Breast epithelium (tissue), 4 donors: ENCODE measurements around the gene PLA2G12B. TPM values are rescaled to one million over a fixed set of nuclear protein-coding genes. Genes with fewer than 3 reads are reported as not detected.
"Not testable (repeated sequence)": the region's sequence is repeated elsewhere in the genome, so short reads cannot be mapped to it uniquely, and the experiment has no call there.

ENCODE experiments used
- DNase-seq, 2 donors: peaks; one replicate each; pipeline ENCODE4 v3.0.0-alpha.2; 2019; ENCODE audit warnings: low spot score in 2 of 2
- H3K27ac ChIP-seq, 2 donors: fragments of 200-600 bp; sonication (generic) in 1 of 2; one replicate each; pipeline ENCODE4 v1.5.1; 2016 to 2019; ENCODE audit warnings: mild to moderate bottlenecking in 1 of 2
- H3K27me3 ChIP-seq, 2 donors: fragments of 200-600 bp; sonication (generic) in 1 of 2; one replicate each; pipeline versions ENCODE4 v1.5.1 to v1.6.0; 2017 to 2019; ENCODE audit warnings: control low read depth in 1 of 2, mild to moderate bottlenecking in 1 of 2
- H3K36me3 ChIP-seq: fragments of 200-600 bp; one replicate; pipeline ENCODE4 v1.5.1; 2019
- H3K4me1 ChIP-seq, 2 donors: fragments of 200-600 bp; sonication (generic); one replicate each; pipeline ENCODE4 v1.5.1; 2016 to 2019; ENCODE audit warnings: control low read depth in 1 of 2
- H3K4me3 ChIP-seq, 3 donors: fragments of 200-600 bp; sonication (generic); 1 replicate in 2 of 3; 2 replicates in 1 of 3; pipeline ENCODE4 v1.5.1; 2016 to 2019; ENCODE audit warnings: mild to moderate bottlenecking in 3 of 3, moderate library complexity in 2 of 3
- H3K9me3 ChIP-seq, 2 donors: fragments of 200-600 bp; sonication (generic) in 1 of 2; one replicate each; pipeline ENCODE4 v1.5.1; 2016 to 2019; ENCODE audit warnings: control low read depth in 1 of 2
- POLR2A ChIP-seq: fragments of 450-650 bp; IDR thresholded peaks from one replicate; pipeline ENCODE4 v1.6.1; 2016; ENCODE audit warnings: antibody characterized with exemption, mild to moderate bottlenecking, moderate library complexity
- POLR2AphosphoS5 ChIP-seq, 3 donors: sonication (generic); formaldehyde crosslinking; IDR thresholded peaks; one replicate each; pipeline ENCODE4 v1.6.1; 2017; ENCODE audit warnings: antibody characterized with exemption in 3 of 3
- intact Hi-C: fragments of 100-400 bp; cut with DNase I; formaldehyde crosslinking; loops from one replicate; pipeline ENCODE4 v1.15.1; 2023; ENCODE audit warnings: low total_unique reads
- total RNA-seq, 3 donors: library from RNA; depleted of rRNA; stranded (reverse); fragments of >200 nt; gene quantifications; one replicate each; pipeline ENCODE4 v1.1.0, GENCODE V29; 2016
- TF ChIP-seq, protein P1 (sequence below), 3 donors: fragments of 450-650 bp; IDR thresholded peaks; one replicate each; pipeline ENCODE4 v1.5.1; 2016 to 2017; ENCODE audit warnings: antibody characterized with exemption in 3 of 3, mild to moderate bottlenecking in 3 of 3, moderate library complexity in 3 of 3

The PLA2G12B gene, protein sequence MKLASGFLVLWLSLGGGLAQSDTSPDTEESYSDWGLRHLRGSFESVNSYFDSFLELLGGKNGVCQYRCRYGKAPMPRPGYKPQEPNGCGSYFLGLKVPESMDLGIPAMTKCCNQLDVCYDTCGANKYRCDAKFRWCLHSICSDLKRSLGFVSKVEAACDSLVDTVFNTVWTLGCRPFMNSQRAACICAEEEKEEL
- not detected for total RNA-seq

DNA sequence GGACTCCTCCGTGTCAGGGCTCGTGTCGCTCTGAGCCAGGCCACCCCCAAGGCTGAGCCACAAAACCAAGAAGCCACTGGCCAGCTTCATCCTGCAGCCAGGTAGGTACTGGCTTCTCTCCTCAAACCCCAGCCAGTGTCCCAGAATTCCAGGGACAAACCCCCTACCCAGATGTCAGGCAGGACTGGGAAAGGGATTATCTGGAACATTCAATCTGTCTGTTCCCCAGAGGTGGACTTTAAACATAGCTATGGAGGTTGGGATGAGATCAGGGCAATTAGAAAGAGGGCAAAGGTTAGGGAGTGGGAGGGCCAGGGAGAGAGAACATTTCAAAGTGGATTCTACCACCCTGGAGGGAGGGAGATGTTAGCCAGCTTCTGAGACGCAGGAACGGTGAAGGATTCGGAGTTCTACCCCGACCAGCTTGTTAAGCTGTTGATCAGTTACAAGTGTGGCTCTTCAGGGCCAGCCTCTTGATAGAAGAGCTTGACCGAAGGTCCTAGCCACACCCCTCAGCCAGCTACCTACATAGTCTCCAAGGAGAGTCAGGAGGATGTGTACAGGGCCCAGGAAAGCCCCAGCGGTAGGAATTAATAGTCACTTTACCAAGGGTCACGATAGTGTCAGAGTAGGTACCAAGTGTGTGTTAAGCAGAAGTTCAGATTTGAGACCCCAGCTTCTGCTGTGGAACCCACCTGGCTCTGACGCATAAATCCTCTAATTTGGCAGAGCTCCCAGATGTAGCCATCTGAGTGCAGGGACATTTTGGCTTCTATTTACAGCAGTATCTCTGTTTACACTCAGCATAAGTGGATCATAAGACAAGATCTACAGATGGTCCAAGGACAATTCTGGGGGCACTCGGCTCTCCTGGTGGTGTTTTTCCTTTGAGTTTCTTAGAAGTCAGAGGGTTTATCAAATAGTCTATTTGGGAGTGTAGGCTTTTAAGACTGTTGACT is at the start of gene PLA2G12B:
Gene PLA2G12B (minus strand): TSS at position 211 of the 959 bp plus-strand sequence. CDS start 121 bp downstream, at position 90.
- no peaks in the 10 kb centered on the region for H3K27me3 ChIP-seq
- H3K36me3 ChIP-seq, result no peaks in the 10 kb centered on the region
- H3K4me1 ChIP-seq, result no peaks in the 10 kb centered on the region
- no peaks in the 10 kb centered on the region for H3K9me3 ChIP-seq
- intact Hi-C loops, result no loop called here
- no peak for TF ChIP-seq POLR2AphosphoS5 (IDR thresholded peaks at IDR 0.05)
- TF ChIP-seq, protein P1, sequence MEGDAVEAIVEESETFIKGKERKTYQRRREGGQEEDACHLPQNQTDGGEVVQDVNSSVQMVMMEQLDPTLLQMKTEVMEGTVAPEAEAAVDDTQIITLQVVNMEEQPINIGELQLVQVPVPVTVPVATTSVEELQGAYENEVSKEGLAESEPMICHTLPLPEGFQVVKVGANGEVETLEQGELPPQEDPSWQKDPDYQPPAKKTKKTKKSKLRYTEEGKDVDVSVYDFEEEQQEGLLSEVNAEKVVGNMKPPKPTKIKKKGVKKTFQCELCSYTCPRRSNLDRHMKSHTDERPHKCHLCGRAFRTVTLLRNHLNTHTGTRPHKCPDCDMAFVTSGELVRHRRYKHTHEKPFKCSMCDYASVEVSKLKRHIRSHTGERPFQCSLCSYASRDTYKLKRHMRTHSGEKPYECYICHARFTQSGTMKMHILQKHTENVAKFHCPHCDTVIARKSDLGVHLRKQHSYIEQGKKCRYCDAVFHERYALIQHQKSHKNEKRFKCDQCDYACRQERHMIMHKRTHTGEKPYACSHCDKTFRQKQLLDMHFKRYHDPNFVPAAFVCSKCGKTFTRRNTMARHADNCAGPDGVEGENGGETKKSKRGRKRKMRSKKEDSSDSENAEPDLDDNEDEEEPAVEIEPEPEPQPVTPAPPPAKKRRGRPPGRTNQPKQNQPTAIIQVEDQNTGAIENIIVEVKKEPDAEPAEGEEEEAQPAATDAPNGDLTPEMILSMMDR (IDR thresholded peaks at IDR 0.05), result no peak
- TF ChIP-seq POLR2A, result no peak
- no peak for DNase-seq
- no peak within 1 kb of the TSS for H3K4me3 ChIP-seq
- no peak within 1 kb of the TSS for H3K27ac ChIP-seq

DNA sequence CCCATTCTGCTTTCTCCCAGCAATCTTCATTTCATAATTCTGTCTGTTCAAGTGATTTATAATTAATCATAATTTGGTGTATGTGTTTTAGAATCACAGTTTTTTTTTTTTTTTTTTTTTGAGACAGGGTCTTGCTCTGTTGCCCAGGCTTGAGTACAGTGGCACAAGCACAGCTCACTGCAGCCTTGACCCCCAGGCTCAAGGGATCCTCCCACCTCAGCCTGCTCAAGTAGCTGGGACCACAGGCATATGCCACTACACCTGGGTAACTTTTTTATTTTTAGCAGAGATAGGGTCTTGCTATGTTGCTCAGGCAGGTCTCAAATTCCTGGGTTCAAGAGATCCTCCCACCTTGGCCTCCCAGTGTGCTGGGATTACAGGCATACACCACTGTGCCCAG is 49.2 kb upstream of the PLA2G12B start:
- Histone ChIP-seq H3K4me3 (no peak overlapping the region), H3K9me3 (no peaks in the 10 kb centered on the region), H3K36me3 (no peaks in the 10 kb centered on the region), H3K4me1 (no peaks in the 10 kb centered on the region), H3K27ac (no peak overlapping the region), H3K27me3 (no peaks in the 10 kb centered on the region)
- TF ChIP-seq, protein P1 (IDR thresholded peaks at IDR 0.05), result no peak
- TF ChIP-seq POLR2A, result no peak
- TF ChIP-seq POLR2AphosphoS5 (IDR thresholded peaks at IDR 0.05), result no peak
- DNase-seq, result no peak
- intact Hi-C loops, result no loop called here

DNA sequence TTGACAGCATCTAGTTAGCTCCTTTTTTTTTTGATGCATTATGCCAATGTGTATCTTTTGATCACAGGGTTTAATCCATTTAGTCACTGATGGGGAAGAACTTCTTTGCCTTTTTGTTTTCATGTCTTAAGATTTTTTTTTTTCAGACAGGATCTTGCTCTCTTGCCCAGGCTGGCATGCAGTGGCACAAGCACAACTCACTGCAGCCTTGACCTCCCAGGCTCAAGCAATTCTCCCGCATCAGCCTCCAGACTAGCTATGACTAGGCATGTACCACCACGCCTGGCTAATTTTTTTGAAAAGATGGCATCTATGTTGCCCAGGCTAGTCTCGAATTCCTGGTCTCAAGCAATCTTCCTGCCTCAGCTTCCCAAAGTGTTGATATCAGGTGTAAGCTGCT is 46.4 kb upstream of the PLA2G12B start:
- Histone ChIP-seq H3K9me3 (peaks cover 0 to 3% of the 10 kb centered on the region in 2 donors), H3K4me1 (no peaks in the 10 kb centered on the region)
- TF ChIP-seq, protein P1 (IDR thresholded peaks at IDR 0.05), result no peak
- TF ChIP-seq POLR2A, result no peak
- TF ChIP-seq POLR2AphosphoS5 (IDR thresholded peaks at IDR 0.05), result no peak

DNA sequence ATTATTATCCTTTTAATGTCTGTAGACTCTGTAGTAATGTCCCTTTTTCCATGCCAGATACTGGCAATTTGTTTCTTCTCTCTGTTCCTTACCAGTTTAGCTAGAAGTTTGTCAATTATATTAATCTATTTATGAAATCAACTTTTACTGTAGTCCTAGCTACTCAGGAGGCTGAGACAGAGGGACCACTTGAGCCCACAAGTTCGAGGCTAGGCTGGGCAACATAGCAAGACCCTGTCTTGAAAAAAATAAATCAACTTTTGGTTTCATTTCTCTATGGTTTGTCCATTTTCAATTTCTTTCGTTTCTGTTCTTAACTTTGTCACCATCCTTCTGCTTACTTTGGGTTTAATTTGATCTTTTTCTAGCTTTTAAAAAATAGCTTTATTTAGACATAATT is 42.5 kb upstream of the PLA2G12B start:
- DNase-seq, result no peak
- intact Hi-C loops, result no loop called here

More for the DNA sequence above, 46.4 kb upstream of the PLA2G12B start:
- no peak overlapping the region for H3K4me3 ChIP-seq
- no peaks in the 10 kb centered on the region for H3K36me3 ChIP-seq
- H3K27me3 ChIP-seq, result no peaks in the 10 kb centered on the region
- no peak for DNase-seq
- H3K27ac ChIP-seq, result no peak overlapping the region
- intact Hi-C loops, result no loop called here

DNA sequence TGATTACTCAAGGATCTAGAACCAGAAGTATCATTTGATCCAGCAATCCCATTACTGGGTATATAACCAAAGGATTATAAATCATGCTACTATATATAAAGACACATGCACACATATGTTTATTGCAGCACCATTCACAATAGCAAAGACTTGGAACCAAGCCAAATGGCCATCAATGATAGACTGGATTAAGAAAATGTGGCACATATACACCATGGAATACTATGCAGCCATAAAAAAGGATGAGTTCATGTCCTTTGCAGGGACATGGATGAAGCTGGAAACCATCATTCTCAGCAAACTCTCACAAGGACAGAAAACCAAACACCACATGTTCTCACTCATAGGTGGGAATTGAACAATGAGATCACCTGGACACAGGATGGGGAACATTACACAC is 40.9 kb upstream of the PLA2G12B start:
- DNase-seq, H3K4me1 ChIP-seq, intact Hi-C loops, H3K27me3 ChIP-seq, H3K4me3 ChIP-seq, H3K9me3 ChIP-seq, H3K27ac ChIP-seq, H3K36me3 ChIP-seq: not testable (repeated sequence)

More for the DNA sequence above, 42.5 kb upstream of the PLA2G12B start:
- H3K4me1 ChIP-seq, result no peaks in the 10 kb centered on the region
- H3K9me3 ChIP-seq, result peaks cover 0 to 3% of the 10 kb centered on the region in 2 donors
- no peak overlapping the region for H3K27ac ChIP-seq
- no peak overlapping the region for H3K4me3 ChIP-seq
- TF ChIP-seq POLR2AphosphoS5 (IDR thresholded peaks at IDR 0.05), result no peak
- TF ChIP-seq POLR2A, result no peak
- TF ChIP-seq, protein P1 (IDR thresholded peaks at IDR 0.05), result no peak
- no peaks in the 10 kb centered on the region for H3K36me3 ChIP-seq
- H3K27me3 ChIP-seq, result no peaks in the 10 kb centered on the region

DNA sequence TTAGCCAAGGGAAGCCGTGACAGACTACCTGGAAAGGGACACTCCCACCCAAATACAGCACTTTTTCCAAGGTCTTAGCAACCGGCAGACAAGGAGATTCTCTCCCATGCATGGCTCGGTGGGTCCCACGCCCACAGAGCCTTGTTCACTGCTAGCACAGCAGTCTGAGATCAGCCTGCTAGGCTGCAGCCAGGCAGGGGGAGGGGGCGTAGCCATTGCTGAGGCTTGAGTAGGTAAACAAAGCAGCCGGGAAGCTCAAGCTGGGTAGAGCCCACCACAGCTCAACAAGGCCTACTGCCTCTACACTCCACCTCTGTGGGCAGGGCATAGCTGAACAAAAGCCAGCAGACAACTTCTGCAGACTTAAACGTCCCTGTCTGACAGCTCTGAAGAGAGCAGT is 35.2 kb upstream of the PLA2G12B start:
- H3K27ac ChIP-seq, H3K36me3 ChIP-seq, H3K9me3 ChIP-seq, H3K4me1 ChIP-seq, H3K4me3 ChIP-seq, DNase-seq, intact Hi-C loops, H3K27me3 ChIP-seq: not testable (repeated sequence)

DNA sequence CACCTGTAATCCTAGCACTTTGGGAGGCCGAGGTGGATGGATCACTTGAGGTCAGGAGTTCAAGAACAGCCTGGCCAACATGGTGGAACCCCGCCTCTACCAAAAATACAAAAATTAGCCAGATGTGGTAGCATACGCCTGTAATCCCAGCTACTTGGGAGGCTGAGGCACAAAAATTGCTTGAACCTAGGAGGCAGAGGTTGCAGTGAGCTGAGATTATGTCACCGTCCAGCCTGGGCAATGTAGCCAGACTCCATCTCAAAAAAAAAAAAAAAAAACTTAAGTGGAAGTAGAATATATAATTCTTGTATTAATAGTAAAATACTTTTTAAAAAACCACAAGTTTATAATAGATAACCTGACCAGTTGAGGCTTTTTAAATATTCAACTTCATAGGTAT is 30.0 kb upstream of the PLA2G12B start:
- H3K27ac ChIP-seq, H3K4me1 ChIP-seq, DNase-seq, H3K4me3 ChIP-seq, intact Hi-C loops, H3K27me3 ChIP-seq, H3K9me3 ChIP-seq, H3K36me3 ChIP-seq: not testable (repeated sequence)
